Neural progenitor cell (in vitro differentiated cells): Measurements from ENCODE around the gene COX10. TPM values are rescaled to one million over a fixed set of nuclear protein-coding genes. Genes with fewer than 3 reads are reported as not detected.

Experiments
- DNase-seq: peaks from one replicate; pipeline ENCODE4 v3.0.0-alpha.2; 2016; ENCODE audit warnings: low spot score
- H2AFZ ChIP-seq: fragments of 200-600 bp; sonication (generic); replicated peaks from 2 replicates; pipeline ENCODE4 v1.6.1; 2016; ENCODE audit warnings: antibody characterized with exemption
- H3F3A ChIP-seq: fragments of 200-600 bp; sonication (generic); 2 replicates; pipeline ENCODE4 v1.6.1; 2016; ENCODE audit warnings: antibody characterized with exemption, low read depth
- H3K27ac ChIP-seq: fragments of 200-600 bp; sonication (generic); 2 replicates; pipeline ENCODE4 v1.5.1; 2016; ENCODE audit warnings: mild to moderate bottlenecking
- H3K27me3 ChIP-seq: fragments of 200-600 bp; sonication (generic); 2 replicates; pipeline ENCODE4 v1.6.1; 2016; ENCODE audit warnings: mild to moderate bottlenecking, moderate library complexity
- H3K36me3 ChIP-seq: fragments of 200-600 bp; sonication (generic); 2 replicates; pipeline ENCODE4 v1.5.1; 2016
- H3K4me1 ChIP-seq: fragments of 200-600 bp; sonication (generic); 2 replicates; pipeline ENCODE4 v1.6.1; 2016; ENCODE audit warnings: mixed run types
- H3K4me2 ChIP-seq: fragments of 200-600 bp; sonication (generic); 2 replicates; pipeline ENCODE4 v1.6.1; 2016
- H3K4me3 ChIP-seq: fragments of 200-600 bp; sonication (generic); 2 replicates; pipeline ENCODE4 v1.5.1; 2016
- H3K79me2 ChIP-seq: fragments of 200-600 bp; sonication (generic); 2 replicates; pipeline ENCODE4 v1.6.1; 2016; ENCODE audit warnings: low read depth
- H3K9ac ChIP-seq: fragments of 200-600 bp; sonication (generic); 2 replicates; pipeline ENCODE4 v1.6.1; 2016
- H3K9me3 ChIP-seq: fragments of 200-600 bp; sonication (generic); 2 replicates; pipeline ENCODE4 v1.5.1; 2016; ENCODE audit warnings: low read depth
- H4K20me1 ChIP-seq: fragments of 200-600 bp; sonication (generic); 2 replicates; pipeline ENCODE4 v1.6.1; 2016; ENCODE audit warnings: low read depth
- H3K27ac Mint-ChIP-seq: 3 replicates; pipeline ENCODE4 v1.8.0; 2021; ENCODE audit warnings: mixed read lengths
- H3K27me3 Mint-ChIP-seq: 2 replicates; pipeline ENCODE4 v1.8.0; 2022; ENCODE audit warnings: low read depth, mild to moderate bottlenecking, inconsistent platforms, moderate library complexity, mixed read lengths; ENCODE audit not compliant: insufficient read depth
- H3K36me3 Mint-ChIP-seq: 3 replicates; pipeline ENCODE4 v1.8.0; 2021; ENCODE audit warnings: mixed read lengths
- H3K4me1 Mint-ChIP-seq: 3 replicates; pipeline ENCODE4 v1.8.0; 2021; ENCODE audit warnings: mixed read lengths
- H3K4me3 Mint-ChIP-seq: 3 replicates; pipeline ENCODE4 v1.8.0; 2021; ENCODE audit warnings: mild to moderate bottlenecking, moderate library complexity, mixed read lengths
- H3K9me3 Mint-ChIP-seq: 3 replicates; pipeline ENCODE4 v1.8.0; 2020; ENCODE audit warnings: mixed read lengths
- CTCF ChIP-seq: fragments of 200-600 bp; sonication (generic); IDR thresholded peaks from 2 replicates; pipeline ENCODE4 v1.5.1; 2017; ENCODE audit warnings: antibody characterized with exemption, mild to moderate bottlenecking
- EZH2 ChIP-seq: fragments of 200-600 bp; sonication (generic); IDR thresholded peaks from 2 replicates; pipeline ENCODE4 v1.6.1; 2017; ENCODE audit warnings: antibody characterized with exemption, mild to moderate bottlenecking, moderate library complexity
- EZH2phosphoT487 ChIP-seq: fragments of 200-600 bp; sonication (generic); IDR thresholded peaks from 2 replicates; pipeline ENCODE4 v1.6.1; 2017; ENCODE audit warnings: antibody characterized with exemption
- total RNA-seq: library from RNA; depleted of rRNA; stranded (reverse); fragments of >200 nt; gene quantifications from 2 replicates; pipeline ENCODE4 v1.2.3, GENCODE V29; 2015; ENCODE audit warnings: low replicate concordance

COX10 gene
- total RNA-seq, 1 donor from 2014 or later = 18.0 TPM

GRCh38 chr17:14207791-14208190 is 138.5 kb downstream of the COX10 start:
- Histone ChIP-seq H4K20me1 (peaks cover 4% of the 10 kb centered on the region), H3K79me2 (no peaks in the 10 kb centered on the region), H3K9me3 (no peaks in the 10 kb centered on the region), H3K4me1 (no peaks in the 10 kb centered on the region), H3K4me2 (no peak overlapping the region), H2AFZ (no peak overlapping the region), H3K27ac (no peak overlapping the region), H3F3A (no peaks in the 10 kb centered on the region), H3K9ac (no peak overlapping the region), H3K36me3 (no peaks in the 10 kb centered on the region), H3K27me3 (no peaks in the 10 kb centered on the region), H3K4me3 (no peak overlapping the region)
- Mint-ChIP-seq H3K4me1 (no peaks in the 10 kb centered on the region), H3K9me3 (peaks cover 16% of the 10 kb centered on the region), H3K4me3 (no peak overlapping the region), H3K27me3 (peaks cover 2% of the 10 kb centered on the region), H3K27ac (no peak overlapping the region), H3K36me3 (peaks cover 32% of the 10 kb centered on the region)
- DNase-seq = no peak
- TF ChIP-seq CTCF (no peak), EZH2 (no peak), EZH2phosphoT487 (no peak)

GRCh38 chr17:14209215-14209614 is 139.9 kb downstream of the COX10 start:
- Mint-ChIP-seq H3K36me3 (peaks cover 38% of the 10 kb centered on the region), H3K4me1 (no peaks in the 10 kb centered on the region), H3K9me3 (peaks cover 17% of the 10 kb centered on the region), H3K4me3 (no peak overlapping the region), H3K27ac (no peak overlapping the region), H3K27me3 (peaks cover 7% of the 10 kb centered on the region)
- H3K27me3 ChIP-seq = no peaks in the 10 kb centered on the region
- no peak overlapping the region for H3K4me2 ChIP-seq
- no peak overlapping the region for H3K9ac ChIP-seq
- no peak overlapping the region for H2AFZ ChIP-seq
- H3F3A ChIP-seq = no peaks in the 10 kb centered on the region
- H3K36me3 ChIP-seq = no peaks in the 10 kb centered on the region
- H3K27ac ChIP-seq = no peak overlapping the region
- DNase-seq = no peak
- H4K20me1 ChIP-seq = no peaks in the 10 kb centered on the region
- no peaks in the 10 kb centered on the region for H3K9me3 ChIP-seq
- no peaks in the 10 kb centered on the region for H3K4me1 ChIP-seq
- H3K4me3 ChIP-seq = no peak overlapping the region
- H3K79me2 ChIP-seq = no peaks in the 10 kb centered on the region
- TF ChIP-seq EZH2 (no peak), EZH2phosphoT487 (no peak), CTCF (no peak)

- Histone ChIP-seq H3K36me3 (no peaks in the 10 kb centered on the region), H2AFZ (no peak overlapping the region), H3K4me1 (no peaks in the 10 kb centered on the region), H3K4me2 (no peak overlapping the region), H3K4me3 (no peak overlapping the region), H3K79me2 (no peaks in the 10 kb centered on the region), H3K27me3 (no peaks in the 10 kb centered on the region), H4K20me1 (no peaks in the 10 kb centered on the region), H3K9me3 (no peaks in the 10 kb centered on the region), H3K27ac (no peak overlapping the region), H3K9ac (no peak overlapping the region), H3F3A (no peaks in the 10 kb centered on the region)
- no peak overlapping the region for H3K4me3 Mint-ChIP-seq
- H3K27ac Mint-ChIP-seq = no peak overlapping the region
- peaks cover 7% of the 10 kb centered on the region for H3K27me3 Mint-ChIP-seq
- peaks cover 38% of the 10 kb centered on the region for H3K36me3 Mint-ChIP-seq
- H3K4me1 Mint-ChIP-seq = no peaks in the 10 kb centered on the region
- H3K9me3 Mint-ChIP-seq = peaks cover 17% of the 10 kb centered on the region
- no peak for DNase-seq
- TF ChIP-seq EZH2phosphoT487 (no peak), CTCF (no peak), EZH2 (no peak)
Observed at GRCh38 chr17:14211246-14211645, 141.9 kb downstream of the COX10 start.
